Heart left ventricle (tissue), 13 donors: ENCODE results near the gene NAT14.

Source experiments
- CTCF ChIP-seq, 12 donors: fragments of 200-600 bp; sonication (generic) in 4 of 12; IDR thresholded peaks; one replicate each; pipeline versions ENCODE4 v1.5.0 to v1.8.0; 2018 to 2022; ENCODE audit warnings: antibody characterized with exemption in 12 of 12, mild to moderate bottlenecking in 5 of 12
- POLR2A ChIP-seq, 2 donors: fragments of 450-650 bp; IDR thresholded peaks; one replicate each; pipeline ENCODE4 v1.6.1; 2017; ENCODE audit warnings: antibody characterized with exemption in 2 of 2, mild to moderate bottlenecking in 2 of 2, moderate library complexity in 2 of 2
- donor health status: ischemic (EF 13 %, LVEDD 7.1; RV severe dilation, severe dysfunction).
- donor health status: DM: no; HTN: yes; CAD: no.
- donor health status: DM: no; HTN: no; CAD: no.
- donor health status: ischemic (EF 25% LVEDD 6.9; RV normal size, moderate dysfunction).
- donor health status: ischemic (EF 25% LVEDD 5.7; RV mildly dilated, moderate dysfunction).
- donor health status: ischemic (EF 35%, LVEDD 5.7; RV mildly dilated, moderate dysfunction).
- donor health status: nonischemic (EF 11% LVEDD 7.7; RV severe dilation, severe dysfunction).
- donor health status: DM: yes; HTN: yes; CAD: no.
- donor health status: PGD.
- donor health status: ischemic (EF 29% LVEDD 5.4; RV normal size, mild dysfunction).
- donor health status: nonischemic (EF 23%, LVEDD 6.1; RV moderate dilation, normal function).

GRCh38 chr19:55487924-55488687, 3.1 kb downstream of the NAT14 start, which contains the start of gene SSC5D:
- TF ChIP-seq CTCF (IDR thresholded peaks at IDR 0.05) (no peak), POLR2A (IDR thresholded peaks at IDR 0.05) (no peak)
